ENCODE results near the gene YBX2. TPM values are rescaled to one million over a fixed set of nuclear protein-coding genes. Genes with fewer than 3 reads are reported as not detected.

The YBX2 gene
- total and polyA plus RNA-seq, 2 donors (not counting 3 experiments of a cell fraction or from before 2014, with no cell fraction given): 0.15 to 0.31 TPM

DNA sequence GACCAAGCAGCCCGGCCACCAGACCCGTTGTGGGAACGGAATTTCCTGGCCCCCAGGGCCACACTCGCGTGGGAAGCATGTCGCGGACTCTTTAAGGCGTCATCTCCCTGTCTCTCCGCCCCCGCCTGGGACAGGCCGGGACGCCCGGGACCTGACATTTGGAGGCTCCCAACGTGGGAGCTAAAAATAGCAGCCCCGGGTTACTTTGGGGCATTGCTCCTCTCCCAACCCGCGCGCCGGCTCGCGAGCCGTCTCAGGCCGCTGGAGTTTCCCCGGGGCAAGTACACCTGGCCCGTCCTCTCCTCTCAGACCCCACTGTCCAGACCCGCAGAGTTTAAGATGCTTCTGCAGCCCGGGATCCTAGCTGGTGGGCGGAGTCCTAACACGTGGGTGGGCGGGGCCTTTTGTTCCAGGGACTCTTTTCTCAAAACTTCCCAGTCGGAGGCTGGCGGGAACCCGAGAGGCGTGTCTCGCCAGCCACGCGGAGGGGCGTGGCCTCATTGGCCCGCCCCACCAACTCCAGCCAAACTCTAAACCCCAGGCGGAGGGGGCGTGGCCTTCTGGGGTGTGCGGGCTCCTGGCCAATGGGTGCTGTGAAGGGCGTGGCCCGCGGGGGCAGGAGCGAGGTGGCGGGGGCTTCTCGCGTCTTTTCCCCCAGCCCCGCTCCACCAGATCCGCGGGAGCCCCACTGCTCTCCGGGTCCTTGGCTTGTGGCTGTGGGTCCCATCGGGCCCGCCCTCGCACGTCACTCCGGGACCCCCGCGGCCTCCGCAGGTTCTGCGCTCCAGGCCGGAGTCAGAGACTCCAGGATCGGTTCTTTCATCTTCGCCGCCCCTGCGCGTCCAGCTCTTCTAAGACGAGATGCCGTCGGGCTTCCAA is 13.1 kb downstream of the YBX2 start, which contains the start of gene SLC2A4:
Gene SLC2A4, plus strand, starts transcription at position 645 of the 879 bp plus-strand sequence. Its CDS starts 217 bp downstream, at position 862.
- peak within 1 kb of the TSS; percentile 62 for H3K4me2 ChIP-seq (ENCODE audit: insufficient read depth, low read length)
- H3K4me3 ChIP-seq (replicated peaks in 1 of 3; ENCODE audit: insufficient read depth in 1 of 3, low read depth in 1 of 3, low read length in 3 of 3): peak within 1 kb of the TSS in 2 of 3 experiments; percentile 28 to 33
- no peaks in the 10 kb centered on the region for H4K20me1 ChIP-seq (replicated peaks; ENCODE audit: control insufficient read depth, extremely low read depth, insufficient read depth, low read length)
- intact Hi-C loops (cut with micrococcal nuclease): loop anchor here (1.0 to 2.0 kb wide), 2 partner anchors 29 to 39 kb away; partner anchors contain the start of genes ELP5 and GABARAP
- no TSS peak for BruUV-seq (replicated peaks)
- ChIA-PET POLR2A (interaction anchor here (1.2 kb wide), 1 partner anchor 48 kb away, joined by 5 read pairs; no protein-coding TSS in a partner anchor), CTCF (interaction anchor here (0.6 to 10.2 kb wide), 17 partner anchors 10 to 280 kb away, joined by 3 to 170 read pairs (median 4); partner anchors contain the start of genes ACADVL, DLG4 and GPS2)
- H3K36me3 ChIP-seq (ENCODE audit: control insufficient read depth in 2 of 2, extremely low read depth in 1 of 2, insufficient read depth in 2 of 2, low read length in 2 of 2): no peaks in the 10 kb centered on the region
- no peak within 1 kb of the TSS for H3K9ac ChIP-seq (replicated peaks; ENCODE audit: extremely low read depth, insufficient read depth, low read length)
- no peaks in the 10 kb centered on the region for H3K9me3 ChIP-seq (replicated peaks; ENCODE audit: control insufficient read depth, insufficient read depth, low read length)
- no peaks in the 10 kb centered on the region for H3K9me1 ChIP-seq (replicated peaks; ENCODE audit: control insufficient read depth, extremely low read depth, insufficient read depth, low read length)
- H3K27ac ChIP-seq (ENCODE audit: insufficient read depth, low read depth, low read length): no peak within 1 kb of the TSS
- no peaks in the 10 kb centered on the region for H3K79me2 ChIP-seq (ENCODE audit: control insufficient read depth, insufficient read depth, low read length)
- TF ChIP-seq, protein P1, sequence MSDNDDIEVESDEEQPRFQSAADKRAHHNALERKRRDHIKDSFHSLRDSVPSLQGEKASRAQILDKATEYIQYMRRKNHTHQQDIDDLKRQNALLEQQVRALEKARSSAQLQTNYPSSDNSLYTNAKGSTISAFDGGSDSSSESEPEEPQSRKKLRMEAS (IDR thresholded peaks at IDR 0.05; ENCODE audit: insufficient read depth, insufficient read length): peak; percentile 85
- TF ChIP-seq POLR2AphosphoS5 (IDR thresholded peaks at IDR 0.05; ENCODE audit: insufficient read depth, low read depth, low read length): no peak
- peaks cover 9% of the 10 kb centered on the region for H3K4me1 ChIP-seq (ENCODE audit: control insufficient read depth, extremely low read depth, insufficient read depth, low read length)
- H3K27me3 ChIP-seq (ENCODE audit: control insufficient read depth in 2 of 2, insufficient read depth in 2 of 2, low read length in 2 of 2): peaks cover 5 to 7% of the 10 kb centered on the region in 2 experiments
- DNase-seq (ENCODE audit: low read depth, low spot score): peak; percentile 94
- dilution Hi-C loops (cut with MboI; ENCODE audit: extremely low pct_ligation_motif_present, low sequenced_read_pairs): no loop called here
- peak within 1 kb of the TSS; percentile 76 for H2AFZ ChIP-seq (ENCODE audit: low read depth, low read length)
- FAIRE-seq: peak; percentile 88

GRCh38 chr17:7280519-7281073 is 13.8 kb downstream of the YBX2 start:
- Histone ChIP-seq H3K27me3 (ENCODE audit: control insufficient read depth in 2 of 2, insufficient read depth in 2 of 2, low read length in 2 of 2) (peaks cover 4 to 5% of the 10 kb centered on the region in 2 experiments), H3K9me1 (replicated peaks; ENCODE audit: control insufficient read depth, extremely low read depth, insufficient read depth, low read length) (no peaks in the 10 kb centered on the region), H3K4me1 (ENCODE audit: control insufficient read depth, extremely low read depth, insufficient read depth, low read length) (peaks cover 9% of the 10 kb centered on the region), H3K4me2 (ENCODE audit: insufficient read depth, low read length) (peak overlapping the region; percentile 62), H3K9ac (replicated peaks; ENCODE audit: extremely low read depth, insufficient read depth, low read length) (no peak overlapping the region), H2AFZ (ENCODE audit: low read depth, low read length) (peak overlapping the region; percentile 32), H3K27ac (ENCODE audit: insufficient read depth, low read depth, low read length) (no peak overlapping the region), H3K9me3 (replicated peaks; ENCODE audit: control insufficient read depth, insufficient read depth, low read length) (no peaks in the 10 kb centered on the region), H3K4me3 (replicated peaks in 1 of 3; ENCODE audit: insufficient read depth in 1 of 3, low read depth in 1 of 3, low read length in 3 of 3) (peak overlapping the region in 2 of 3 experiments; percentile 13 to 33), H4K20me1 (replicated peaks; ENCODE audit: control insufficient read depth, extremely low read depth, insufficient read depth, low read length) (no peaks in the 10 kb centered on the region), H3K36me3 (ENCODE audit: control insufficient read depth in 2 of 2, extremely low read depth in 1 of 2, insufficient read depth in 2 of 2, low read length in 2 of 2) (no peaks in the 10 kb centered on the region), H3K79me2 (ENCODE audit: control insufficient read depth, insufficient read depth, low read length) (no peaks in the 10 kb centered on the region)
- POLR2A ChIA-PET: interaction anchor here (1.2 kb wide), 1 partner anchor 49 kb away, joined by 5 read pairs; no protein-coding TSS in a partner anchor
- CTCF ChIA-PET: interaction anchor here (0.6 to 10.2 kb wide), 13 partner anchors 9 to 280 kb away, joined by 3 to 170 read pairs (median 5); partner anchors contain the start of genes ACADVL and DLG4
- DNase-seq (ENCODE audit: low read depth, low spot score) (peak; percentile 77), FAIRE-seq (peak; percentile 98)
- intact Hi-C loops (cut with micrococcal nuclease): loop anchor here (1.0 to 2.0 kb wide), 5 partner anchors 16 to 65 kb away; partner anchors contain the start of genes ELP5, GABARAP and NEURL4
- dilution Hi-C loops (cut with MboI; ENCODE audit: extremely low pct_ligation_motif_present, low sequenced_read_pairs): no loop called here
- no peak for TF ChIP-seq JUN (IDR thresholded peaks at IDR 0.05; ENCODE audit: borderline replicate concordance, insufficient read depth, insufficient read length, low read depth)
- TF ChIP-seq POLR2A (IDR thresholded peaks at IDR 0.05; ENCODE audit: low read depth, low read length): no peak
- TF ChIP-seq CTCF (IDR thresholded peaks at IDR 0.05; ENCODE audit: extremely low read depth in 1 of 2, insufficient read depth in 1 of 2, low read depth in 1 of 2, low read length in 2 of 2): peak; percentile 92 to 96
- TF ChIP-seq FOS (IDR thresholded peaks at IDR 0.05; ENCODE audit: borderline replicate concordance, insufficient read depth, low read length): no peak
- BruUV-seq (replicated peaks): no TSS peak

All from endothelial cell of umbilical vein (primary cell).